ENCODE results near the gene S1PR4. TPM values are rescaled to one million over a fixed set of nuclear protein-coding genes. Genes with fewer than 3 reads are reported as not detected.

The S1PR4 gene
- total RNA-seq, 2 experiments from 2014 or later: 70.2 to 73.7 TPM

- H3K4me3 ChIP-seq (ENCODE audit: low read length): no peak overlapping the region
- peak overlapping the region; percentile 79 for H3K4me3 Mint-ChIP-seq
- no peak overlapping the region for H3K27ac Mint-ChIP-seq
- peaks cover 69% of the 10 kb centered on the region for H3K4me1 ChIP-seq (ENCODE audit: insufficient read depth, low read length)
- ATAC-seq (ENCODE audit: poor library complexity) (no peak), DNase-seq (peak in 1 of 14 experiments; percentile 29)
- peaks cover 28% of the 10 kb centered on the region for H3K36me3 ChIP-seq (ENCODE audit: insufficient read depth, low read length)
- intact Hi-C loops (cut with DNase I, micrococcal nuclease): loop anchor here in 1 of 2 experiments (5.0 to 10.0 kb wide), 2 partner anchors 237 to 246 kb away; no protein-coding TSS in a partner anchor
- H3K27me3 ChIP-seq (ENCODE audit: control insufficient read depth in 1 of 2, insufficient read depth in 2 of 2, low read length in 2 of 2): no peaks in the 10 kb centered on the region
- H3K27ac ChIP-seq (ENCODE audit: low read depth in 1 of 2, low read length in 2 of 2): no peak overlapping the region
- ChIA-PET CTCF (no interaction called here), POLR2A (interaction anchor here (1.1 to 1.5 kb wide), 3 partner anchors 9 to 239 kb away, joined by 3 to 6 read pairs (median 5); no protein-coding TSS in a partner anchor)
- TF ChIP-seq CTCF (IDR thresholded peaks at IDR 0.05): no peak
- H3K9me3 ChIP-seq (ENCODE audit: control insufficient read depth in 1 of 2, insufficient read depth in 1 of 2, low read length in 2 of 2): peaks cover 0 to 1% of the 10 kb centered on the region in 2 experiments
- H3K27me3 Mint-ChIP-seq: no peaks in the 10 kb centered on the region
- H3K9me3 Mint-ChIP-seq: no peaks in the 10 kb centered on the region
- H3K36me3 Mint-ChIP-seq (ENCODE audit: low read depth): peaks cover 33% of the 10 kb centered on the region
- H3K4me1 Mint-ChIP-seq (ENCODE audit: low read depth): peaks cover 43% of the 10 kb centered on the region
Measured at GRCh38 chr19:3188627-3189596, 10.3 kb downstream of the S1PR4 start.

GRCh38 chr19:3189702-3190469 lies 11.3 kb downstream of the S1PR4 start:
- DNase-seq (no peak), ATAC-seq (ENCODE audit: poor library complexity) (no peak)
- Mint-ChIP-seq H3K9me3 (no peaks in the 10 kb centered on the region), H3K27me3 (no peaks in the 10 kb centered on the region), H3K27ac (no peak overlapping the region), H3K36me3 (ENCODE audit: low read depth) (peaks cover 33% of the 10 kb centered on the region), H3K4me1 (ENCODE audit: low read depth) (peaks cover 33% of the 10 kb centered on the region), H3K4me3 (no peak overlapping the region)
- Histone ChIP-seq H3K27me3 (ENCODE audit: control insufficient read depth in 1 of 2, insufficient read depth in 2 of 2, low read length in 2 of 2) (no peaks in the 10 kb centered on the region), H3K36me3 (ENCODE audit: insufficient read depth, low read length) (peaks cover 23% of the 10 kb centered on the region), H3K4me3 (ENCODE audit: low read length) (no peak overlapping the region), H3K27ac (ENCODE audit: low read depth in 1 of 2, low read length in 2 of 2) (no peak overlapping the region), H3K4me1 (ENCODE audit: insufficient read depth, low read length) (peaks cover 59% of the 10 kb centered on the region), H3K9me3 (ENCODE audit: control insufficient read depth in 1 of 2, insufficient read depth in 1 of 2, low read length in 2 of 2) (peaks cover 0 to 6% of the 10 kb centered on the region in 2 experiments)
- ChIA-PET CTCF (no interaction called here), POLR2A (interaction anchor here (0.7 to 1.5 kb wide), 3 partner anchors 8 to 13 kb away, joined by 3 to 6 read pairs (median 5); no protein-coding TSS in a partner anchor)
- intact Hi-C loops (cut with DNase I, micrococcal nuclease): loop anchor here in 1 of 2 experiments (5.0 to 10.0 kb wide), 2 partner anchors 238 to 245 kb away; no protein-coding TSS in a partner anchor
- TF ChIP-seq CTCF (IDR thresholded peaks at IDR 0.05): no peak

- Histone ChIP-seq H3K4me1 (ENCODE audit: insufficient read depth, low read length) (peaks cover 54% of the 10 kb centered on the region), H3K4me3 (ENCODE audit: low read length) (no peak overlapping the region), H3K27ac (ENCODE audit: low read depth in 1 of 2, low read length in 2 of 2) (no peak overlapping the region), H3K36me3 (ENCODE audit: insufficient read depth, low read length) (peaks cover 23% of the 10 kb centered on the region), H3K9me3 (ENCODE audit: control insufficient read depth in 1 of 2, insufficient read depth in 1 of 2, low read length in 2 of 2) (peaks cover 0 to 6% of the 10 kb centered on the region in 2 experiments), H3K27me3 (ENCODE audit: control insufficient read depth in 1 of 2, insufficient read depth in 2 of 2, low read length in 2 of 2) (no peaks in the 10 kb centered on the region)
- TF ChIP-seq CTCF (IDR thresholded peaks at IDR 0.05): no peak
- Mint-ChIP-seq H3K27me3 (no peaks in the 10 kb centered on the region), H3K4me1 (ENCODE audit: low read depth) (peaks cover 28% of the 10 kb centered on the region), H3K9me3 (no peaks in the 10 kb centered on the region), H3K4me3 (no peak overlapping the region), H3K27ac (no peak overlapping the region), H3K36me3 (ENCODE audit: low read depth) (peaks cover 29% of the 10 kb centered on the region)
- CTCF ChIA-PET: no interaction called here
- no peak for ATAC-seq (ENCODE audit: poor library complexity)
- POLR2A ChIA-PET: interaction anchor here (0.7 kb wide), 1 partner anchor 9 kb away, joined by 3 read pairs; no protein-coding TSS in a partner anchor
- intact Hi-C loops (cut with DNase I, micrococcal nuclease): no loop called here
- peak in 1 of 14 experiments; percentile 31 for DNase-seq
Measured at GRCh38 chr19:3190470-3190770, 11.9 kb downstream of the S1PR4 start.
